K562 (cell line): Measurements from ENCODE around the gene YPEL4. TPM values are rescaled to one million over a fixed set of nuclear protein-coding genes. Genes with fewer than 3 reads are reported as not detected.
A peak's percentile ranks its signal among the peaks of the same experiment; 100 is the strongest.

Source experiments
- ATAC-seq: fragments of 200-7000 bp; cut with Tn5 transposase; 3 replicates; pipeline ENCODE4 v1.9.1; 2020; ENCODE audit warnings: moderate library complexity
- BruUV-seq: library from RNA; stranded (reverse); fragments of 400-500 nt; replicated peaks from 2 replicates; lab custom pipeline; 2021; lab: Mats Ljungman, UMichigan
- CTCF ChIA-PET: fragments of 300-600 bp; formaldehyde crosslinking; extraction: SDS; loops from one replicate; lab custom pipeline; 2021; ENCODE audit warnings: low intra/inter-chr PET ratio; lab: Yijun Ruan, JAX
- POLR2A ChIA-PET: fragments of 300-600, 350-650 bp; sonication (Branson Sonifier 250); formaldehyde crosslinking; extraction: SDS; loops from one replicate; lab custom pipeline; 2021; ENCODE audit warnings: antibody characterized with exemption, inconsistent platforms; lab: Yijun Ruan, JAX
- DNase-seq, 4 experiments: peaks; one replicate each; pipeline versions ENCODE4 v3.0.0 to v3.0.0-alpha.2; 2011 to 2018; ENCODE audit warnings: low spot score in 3 of 4, mixed read lengths in 3 of 4; ENCODE audit errors: extremely low read depth in 1 of 4
- FAIRE-seq: peaks from 2 replicates; lab custom pipeline; 2011; peaks lifted over from hg19 to GRCh38; lab: Jason Lieb, UNC
- H2AFZ ChIP-seq: 2 replicates; pipeline ENCODE4 v1.6.0; 2011; ENCODE audit warnings: low read depth, low read length, control low read depth, inconsistent platforms
- H3K27ac ChIP-seq: fragments of 200-600 bp; 3 replicates; pipeline ENCODE4 v1.8.0; 2011; ENCODE audit warnings: low read depth, mild to moderate bottlenecking, control low read depth, inconsistent platforms, low read length, moderate library complexity, mixed read lengths; ENCODE audit errors: extremely low read depth
- H3K27me3 ChIP-seq, 2 experiments: fragments of 300-600 bp in 1 of 2; 2 replicates in 1 of 2; 3 replicates in 1 of 2; pipeline versions ENCODE4 v1.6.0 to v1.8.0; 2011; ENCODE audit warnings: inconsistent platforms in 2 of 2, low read length in 2 of 2, mild to moderate bottlenecking in 1 of 2, mixed read lengths in 1 of 2, moderate library complexity in 1 of 2; ENCODE audit not compliant: control insufficient read depth in 2 of 2, insufficient read depth in 2 of 2
- H3K36me3 ChIP-seq: fragments of 300-600 bp; 3 replicates; pipeline ENCODE4 v1.8.0; 2011; ENCODE audit warnings: mild to moderate bottlenecking, low read length, inconsistent platforms; ENCODE audit not compliant: control insufficient read depth, insufficient read depth
- H3K4me1 ChIP-seq, 2 experiments: fragments of 200-600 bp in 1 of 2; replicated peaks in 1 of 2; 2 replicates in 1 of 2; 3 replicates in 1 of 2; pipeline versions ENCODE4 v1.5.1 to v1.8.0; 2011; ENCODE audit warnings: inconsistent platforms in 2 of 2, low read length in 2 of 2, mild to moderate bottlenecking in 1 of 2, mixed read lengths in 1 of 2, moderate library complexity in 1 of 2; ENCODE audit not compliant: control insufficient read depth in 2 of 2, insufficient read depth in 2 of 2
- H3K4me2 ChIP-seq: 2 replicates; pipeline ENCODE4 v1.6.1; 2011; ENCODE audit warnings: low read length, control low read depth, inconsistent platforms, mixed read lengths; ENCODE audit not compliant: insufficient read depth
- H3K4me3 ChIP-seq: fragments of 200-600 bp; sonication (generic), shearing (Covaris generic); 2 replicates; pipeline ENCODE4 v1.5.1; 2016; ENCODE audit warnings: control low read depth, inconsistent platforms
- H3K79me2 ChIP-seq: fragments of 200-600 bp; 3 replicates; pipeline ENCODE4 v1.8.0; 2011; ENCODE audit warnings: low read length, inconsistent platforms; ENCODE audit not compliant: control insufficient read depth, insufficient read depth
- H3K9ac ChIP-seq, 2 experiments: 2 replicates each; pipeline versions ENCODE4 v1.6.0 to v1.6.1; 2011; ENCODE audit warnings: low read depth in 2 of 2, low read length in 2 of 2, control low read depth in 1 of 2, inconsistent platforms in 1 of 2, mild to moderate bottlenecking in 1 of 2, mixed read lengths in 1 of 2; ENCODE audit not compliant: insufficient read depth in 1 of 2
- H3K9me1 ChIP-seq: one replicate; pipeline ENCODE4 v1.6.0; 2011; ENCODE audit warnings: inconsistent platforms, mild to moderate bottlenecking, low read length, moderate library complexity; ENCODE audit not compliant: control insufficient read depth, insufficient read depth
- H3K9me3 ChIP-seq: replicated peaks from 2 replicates; pipeline ENCODE4 v1.5.1; 2011; ENCODE audit warnings: low read depth, low read length, inconsistent platforms; ENCODE audit not compliant: control insufficient read depth, insufficient read depth
- H4K20me1 ChIP-seq: replicated peaks from 2 replicates; pipeline ENCODE4 v1.6.1; 2011; ENCODE audit warnings: low read length, inconsistent platforms, mixed read lengths; ENCODE audit not compliant: control insufficient read depth, insufficient read depth
- CGGBP1 ChIP-seq: fragments of 250-450 bp; sonication (Bioruptor Pico); IDR thresholded peaks from 2 replicates; pipeline ENCODE4 v1.9.0; 2021; ENCODE audit warnings: mild to moderate bottlenecking
- CTCF ChIP-seq, 3 experiments: IDR thresholded peaks in 2 of 3; conservative IDR thresholded peaks in 1 of 3; 2 replicates each; pipeline ENCODE4 v1.5.1; 2011 to 2012; ENCODE audit warnings: low read length in 3 of 3, mild to moderate bottlenecking in 3 of 3, control low read depth in 2 of 3, improper control_type of control experiment in 1 of 3, inconsistent platforms in 1 of 3, low read depth in 1 of 3, mixed read lengths in 1 of 3, moderate library complexity in 1 of 3; ENCODE audit not compliant: insufficient read depth in 2 of 3
- E2F1 ChIP-seq: sonication (generic); formaldehyde crosslinking; IDR thresholded peaks from 2 replicates; pipeline ENCODE4 v1.8.1; 2023; ENCODE audit warnings: mild to moderate bottlenecking, missing genetic modification reagents, moderate library complexity
- KAT8 ChIP-seq: fragments of 450-650 bp; IDR thresholded peaks from 2 replicates; pipeline ENCODE4 v1.6.1; 2016; ENCODE audit warnings: low read depth, mild to moderate bottlenecking
- KDM2B ChIP-seq: fragments of 250-450 bp; sonication (Bioruptor Pico); IDR thresholded peaks from 2 replicates; pipeline ENCODE4 v1.8.0; 2021; ENCODE audit warnings: mild to moderate bottlenecking, moderate library complexity
- SAFB2 ChIP-seq: fragments of 200-400 bp; formaldehyde crosslinking; IDR thresholded peaks from 2 replicates; pipeline ENCODE4 v1.6.1; 2018; ENCODE audit warnings: borderline replicate concordance, low read length, low read depth, moderate library complexity; ENCODE audit not compliant: severe bottlenecking
- SNAPC5 ChIP-seq: fragments of 250-450 bp; sonication (Bioruptor Pico); IDR thresholded peaks from 2 replicates; pipeline ENCODE4 v1.8.0; 2021; ENCODE audit warnings: moderate library complexity, mild to moderate bottlenecking, inconsistent platforms
- ZBTB33 ChIP-seq: sonication (generic); formaldehyde crosslinking; IDR thresholded peaks from 2 replicates; pipeline ENCODE4 v1.8.1; 2023; ENCODE audit warnings: mild to moderate bottlenecking, missing genetic modification reagents
- ZKSCAN1 ChIP-seq: fragments of 150-350 bp; IDR thresholded peaks from 2 replicates; pipeline ENCODE4 v1.6.1; 2016; ENCODE audit warnings: low read depth, low read length
- WGBS: fragments of 100-300 bp; shearing (Covaris generic); methylation state at CpG from one replicate; pipeline ENCODE4 v1.1.6; 2016; ENCODE audit warnings: low coverage, mixed read lengths; ENCODE audit not compliant: insufficient coverage; ENCODE audit errors: missing lambda C conversion rate; 5-methylcytosine and 5-hydroxymethylcytosine counted together
- in situ Hi-C: fragments of 300-500 bp; cut with MboI; formaldehyde crosslinking; loops from 4 replicates; pipeline ENCODE4 v1.15.0; 2018; ENCODE audit warnings: inconsistent platforms, mixed read lengths
- intact Hi-C: fragments of 100-400 bp; cut with micrococcal nuclease; formaldehyde crosslinking; loops from 2 replicates; pipeline ENCODE4 v1.14.2; 2022
- polyA plus RNA-seq, 8 experiments: library from polyadenylated mRNA; depleted of rRNA in 4 of 8; stranded (reverse) in 5 of 8; unstranded in 3 of 8; fragments of >200 nt; fragmentation: Nextera tagmentation in 2 of 8; fragmentation: Illumina TruSeq in 1 of 8; extraction: Ambion mirVana in 2 of 8; extraction: Trizol in 1 of 8; gene quantifications; 2 replicates each; pipeline versions ENCODE4 v1.2.1 to v1.2.3, GENCODE V29; 2011 to 2014; ENCODE audit warnings: inconsistent platforms in 1 of 8, missing spikeins in 1 of 8
- total RNA-seq, 7 experiments: library from RNA; depleted of rRNA in 6 of 7; stranded (reverse); fragments of >200 nt in 6 of 7; fragmentation: Illumina TruSeq in 2 of 7; extraction: Trizol in 2 of 7; gene quantifications; 2 replicates each; pipeline versions ENCODE4 v1.2.1 to v1.2.3, GENCODE V29; 2011 to 2021; ENCODE audit warnings: low replicate concordance in 1 of 7

Gene YPEL4
- total and polyA plus RNA-seq, 9 of the 15 experiments (the other 6 are each of a cell fraction or from before 2014, with no cell fraction given) = 0.07 to 1.4 (median 0.40) TPM; not detected in 2

- TF ChIP-seq SNAPC5 (no peak), CTCF (IDR thresholded peaks at IDR 0.05 in 2 of 3, conservative IDR thresholded peaks at IDR 0.05 in 1 of 3; ENCODE audit: insufficient read depth in 2 of 3, low read depth in 1 of 3, low read length in 3 of 3) (peak; percentile 39 to 68 (median 65); a peak in 5 of 6 replicates)
These were observed 13.2 kb upstream of the YPEL4 start (continued) for GRCh38 chr11:57662893-57663292.

GRCh38 chr11:57659669-57660068 is 10.0 kb upstream of the YPEL4 start:
- Histone ChIP-seq H3K27me3 (no peaks in the 10 kb centered on the region), H3K36me3 (peaks cover 34% of the 10 kb centered on the region; the same call in 2 of the 3 replicates), H3K9ac (peak overlapping the region in 1 of 2 experiments; percentile 38; a peak in 1 of 4 replicates), H4K20me1 (no peaks in the 10 kb centered on the region), H3K79me2 (peaks cover 23% of the 10 kb centered on the region), H3K4me2 (no peak overlapping the region), H3K4me3 (no peak overlapping the region), H3K4me1 (peaks cover 0 to 6% of the 10 kb centered on the region in 2 experiments; a peak in 1 of 5 replicates), H3K27ac (no peak overlapping the region), H3K9me1 (no peaks in the 10 kb centered on the region), H3K9me3 (no peaks in the 10 kb centered on the region), H2AFZ (no peak overlapping the region)
- ATAC-seq (no peak), DNase-seq (no peak), FAIRE-seq (no peak)
- intact Hi-C loops (loop anchor here (10.0 kb wide), 1 partner anchor 405 kb away; no protein-coding TSS in a partner anchor), in situ Hi-C loops (loop anchor here (10.0 to 25.0 kb wide), 2 partner anchors 145 to 853 kb away; partner anchors contain the start of gene OR5B21)
- ChIA-PET CTCF (no interaction called here), POLR2A (no interaction called here)
- no TSS peak for BruUV-seq
- TF ChIP-seq CTCF (IDR thresholded peaks at IDR 0.05 in 2 of 3, conservative IDR thresholded peaks at IDR 0.05 in 1 of 3; ENCODE audit: insufficient read depth in 2 of 3, low read depth in 1 of 3, low read length in 3 of 3) (no peak), SAFB2 (no peak), KDM2B (CRISPR knock-in tag) (no peak), ZBTB33 (CRISPR knock-in tag) (no peak), KAT8 (no peak), CGGBP1 (CRISPR knock-in tag) (no peak), ZKSCAN1 (no peak), E2F1 (CRISPR knock-in tag) (no peak)
- WGBS = 96% methylated on average over 14 of the region's 14 CpGs
